NOMO-1 treated with DMSO at 0.1 percent for 48 hours (cell line): ENCODE results near the gene BAZ2A.

ENCODE experiments used
- DNase-seq: peaks from one replicate; lab custom pipeline; 2025; ENCODE audit not compliant: unreplicated experiment; lab: John Stamatoyannopoulos, UW

BAZ2A gene

GRCh38 chr12:56635806-56636674 lies 5.9 kb upstream of the BAZ2A start:
- peak; percentile 89 for DNase-seq

DNA sequence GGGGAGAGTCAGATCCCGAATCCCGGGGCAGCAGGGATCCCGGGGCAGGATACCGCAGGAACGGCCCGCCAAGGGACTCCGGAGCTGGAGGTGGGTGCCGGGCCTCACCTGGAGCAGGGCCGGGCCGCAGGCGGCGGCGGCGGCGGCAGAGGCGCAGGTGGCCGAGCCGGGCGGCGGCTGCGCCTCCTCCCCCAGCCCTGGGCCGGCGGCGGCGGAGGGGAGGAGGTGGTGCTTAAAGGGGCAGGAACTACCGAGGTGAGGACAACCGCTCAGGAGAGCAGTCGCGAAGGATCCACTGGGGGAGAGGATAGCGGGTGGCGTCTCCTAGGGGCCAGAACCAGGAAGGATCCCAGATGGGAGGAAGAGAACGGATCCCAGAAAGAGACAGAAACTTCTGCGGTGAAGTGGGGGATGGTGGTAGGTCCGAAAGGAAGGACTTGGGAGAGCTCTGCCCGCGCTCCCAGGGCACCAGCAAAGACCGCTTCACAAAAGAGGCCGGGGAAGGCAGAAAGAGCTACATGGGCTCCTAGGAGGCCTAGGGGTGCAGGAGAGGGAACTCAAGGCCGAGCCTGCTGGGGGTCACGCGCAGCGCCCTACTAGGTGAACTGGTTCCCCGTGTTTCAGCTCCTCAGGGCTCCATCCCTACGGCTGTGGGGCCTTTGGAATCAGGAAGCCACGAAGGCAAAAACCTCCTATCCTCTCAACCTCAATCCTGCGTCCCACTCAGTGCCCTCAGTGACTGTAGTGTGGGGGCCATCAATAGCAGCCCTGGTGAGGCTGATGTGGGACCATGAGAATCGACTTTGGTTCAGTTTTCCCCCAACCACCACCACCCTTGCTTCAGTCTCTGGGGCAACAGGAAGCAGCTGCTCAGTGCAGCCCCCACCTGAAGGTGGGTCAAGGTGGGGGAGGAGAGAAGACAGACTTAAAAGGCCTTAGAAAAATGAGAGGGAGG lies 5.0 kb upstream of the BAZ2A start:
- peak; percentile 55 for DNase-seq

DNA sequence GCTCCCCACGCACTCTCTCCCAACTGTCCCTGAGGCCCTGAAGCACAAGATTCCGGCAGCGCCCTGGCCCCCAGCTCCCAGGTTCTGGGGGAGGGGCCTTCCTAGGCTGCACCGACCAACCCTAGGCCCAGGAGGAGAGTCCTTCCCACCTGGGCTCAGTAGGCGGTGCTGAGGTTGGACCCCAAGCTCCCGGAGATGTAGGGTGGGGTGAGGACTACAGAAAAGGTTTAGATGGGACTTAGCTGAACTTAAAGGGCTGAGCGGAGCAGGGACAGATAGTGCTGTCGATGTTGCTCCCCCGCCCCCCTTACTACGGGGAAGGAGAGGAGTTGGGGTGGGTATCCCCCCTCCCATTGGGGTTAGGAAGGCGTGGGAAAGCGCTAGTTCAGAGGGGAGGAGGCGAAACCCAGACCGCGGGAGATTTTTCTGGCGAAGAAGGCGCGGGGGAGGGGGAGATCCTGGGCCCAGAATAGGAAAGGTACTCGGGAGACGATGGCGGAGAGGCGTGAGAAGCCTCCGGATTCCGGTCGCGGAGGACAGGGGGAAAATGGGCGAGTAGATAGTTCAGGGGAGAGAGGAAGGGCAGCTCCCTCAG lies 4.2 kb upstream of the BAZ2A start:
- no peak for DNase-seq

GRCh38 chr12:56633468-56634241 lies 3.5 kb upstream of the BAZ2A start:
- no peak for DNase-seq

DNA sequence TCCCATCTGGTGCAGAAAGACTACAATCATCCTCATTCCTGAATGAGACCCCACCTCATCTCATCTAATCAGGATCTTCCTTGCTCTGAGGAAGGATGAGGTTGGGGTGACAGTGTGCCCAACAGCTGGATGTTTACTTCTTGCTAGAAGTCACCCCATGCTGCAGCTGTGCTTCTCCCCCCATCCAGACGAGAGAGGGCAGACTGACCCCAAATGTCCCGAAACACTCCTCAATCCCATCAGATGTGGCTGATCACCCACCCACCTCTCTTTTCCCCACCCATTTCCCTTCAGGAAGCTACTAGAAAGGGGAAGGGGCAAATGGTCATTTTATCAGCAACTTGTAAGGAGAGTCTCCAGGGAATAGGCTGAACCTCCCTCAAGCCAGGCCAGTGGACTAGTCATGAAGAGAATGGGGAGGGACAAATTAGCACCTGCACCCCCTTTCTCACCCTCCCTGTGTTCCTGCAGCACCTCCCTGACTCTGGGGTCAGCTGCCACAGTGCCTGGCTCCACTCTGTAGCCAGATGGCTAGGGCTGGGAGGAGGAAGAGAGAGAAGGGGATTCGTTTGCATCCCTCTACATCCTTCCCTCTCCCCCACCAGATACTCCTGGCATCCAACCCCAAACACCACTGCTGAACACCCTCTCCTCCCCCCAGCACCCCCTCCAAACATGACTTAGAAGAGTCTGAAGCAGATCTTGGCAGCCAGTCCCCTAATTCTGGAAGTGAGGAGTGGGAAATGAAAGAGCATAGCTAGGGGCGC lies 2.8 kb upstream of the BAZ2A start:
- no peak for DNase-seq

GRCh38 chr12:56631790-56632700 lies 1.9 kb upstream of the BAZ2A start:
- DNase-seq = peak; percentile 44

DNA sequence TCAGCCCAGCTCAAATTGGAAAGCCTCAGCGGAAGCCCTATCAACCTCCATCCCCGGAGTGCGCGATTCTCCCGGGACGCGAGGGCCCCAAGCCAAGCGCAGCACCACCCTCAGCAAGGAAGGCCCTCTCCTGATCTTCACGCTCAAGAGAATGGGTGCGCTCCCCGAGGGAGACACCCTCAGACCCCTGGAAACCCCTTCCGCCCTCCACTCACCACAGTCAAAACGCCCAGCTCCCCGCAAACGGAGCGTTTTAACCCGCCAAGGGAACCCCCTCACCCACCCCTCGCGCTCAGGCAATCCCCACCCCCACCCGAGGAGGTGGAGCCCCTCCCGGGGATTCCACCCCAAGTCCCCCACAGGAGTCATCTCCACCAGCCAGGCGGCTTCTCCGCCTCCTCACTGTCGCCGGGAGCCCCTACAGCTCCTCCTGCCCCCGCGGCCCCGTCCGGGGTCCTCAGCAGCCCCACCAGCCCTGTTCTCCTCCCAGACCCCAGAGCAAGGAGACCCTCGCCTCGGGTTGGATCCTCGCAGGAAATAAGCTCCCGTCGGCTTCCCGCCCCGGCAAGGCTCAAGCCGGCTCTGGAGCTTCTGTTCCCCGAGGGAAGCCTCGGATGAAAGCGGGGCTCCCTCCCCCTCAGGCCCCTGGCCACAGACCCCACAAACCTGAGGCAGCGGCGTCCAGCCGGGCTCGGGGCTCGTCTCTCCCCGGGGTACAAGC lies 507 bp downstream of the BAZ2A start:
- DNase-seq = no peak

DNA sequence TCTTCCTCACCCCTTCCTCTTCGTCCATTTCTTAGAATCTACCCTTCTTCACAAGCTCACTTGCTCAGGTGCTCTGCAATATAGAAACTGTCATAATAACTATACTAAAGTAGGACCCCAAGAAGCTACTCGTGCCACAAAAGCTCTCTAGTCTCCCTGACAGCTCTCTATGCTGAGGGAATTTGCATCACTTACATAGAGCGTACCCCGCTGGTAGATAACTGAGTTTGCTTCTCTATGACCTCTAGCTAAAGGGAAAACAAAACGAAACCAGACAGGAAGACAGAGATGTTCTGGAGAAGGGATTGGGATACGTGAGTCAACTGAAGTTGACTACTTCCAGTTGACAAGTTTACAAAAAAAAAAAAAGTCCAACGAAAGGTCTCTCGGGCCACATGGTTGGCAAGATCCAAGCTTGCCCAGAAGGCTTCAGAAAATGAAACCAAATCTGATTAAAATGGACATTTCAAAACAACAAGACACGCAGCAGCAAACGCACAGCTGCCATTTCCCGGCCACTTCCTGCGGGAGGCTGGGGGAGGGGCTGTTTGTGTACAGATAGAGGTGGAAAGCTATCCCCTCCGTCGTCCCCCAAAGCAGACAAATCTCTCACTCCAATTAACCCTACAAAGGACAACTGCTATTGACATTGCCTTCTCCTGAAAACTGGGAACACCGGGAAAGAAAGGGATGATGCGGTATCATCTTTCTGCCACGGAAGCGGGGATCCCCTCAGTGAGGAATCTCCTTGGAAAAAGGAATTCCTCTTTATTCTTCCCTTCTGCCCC lies 1.3 kb downstream of the BAZ2A start:
- DNase-seq = peak; percentile 53

DNA sequence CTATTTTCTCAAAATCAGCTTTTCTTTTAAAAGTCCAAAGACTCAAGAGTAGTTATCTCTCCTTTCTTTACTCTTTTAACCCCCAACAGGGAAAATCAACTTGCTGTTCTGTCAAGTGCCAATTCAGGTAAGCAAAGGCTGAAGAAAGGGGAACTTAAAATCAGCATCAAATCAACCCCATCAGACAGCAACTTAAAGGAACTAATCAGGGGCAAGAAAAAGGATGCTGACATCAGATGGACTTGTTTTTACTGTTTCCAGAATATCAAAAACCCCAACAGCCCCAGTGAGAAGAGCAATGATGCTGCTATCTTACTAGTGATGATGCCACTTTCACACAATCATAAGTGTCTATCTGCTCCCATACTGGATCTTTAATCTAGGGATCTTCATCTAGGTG lies 3.4 kb downstream of the BAZ2A start:
- DNase-seq = peak; percentile 11

DNA sequence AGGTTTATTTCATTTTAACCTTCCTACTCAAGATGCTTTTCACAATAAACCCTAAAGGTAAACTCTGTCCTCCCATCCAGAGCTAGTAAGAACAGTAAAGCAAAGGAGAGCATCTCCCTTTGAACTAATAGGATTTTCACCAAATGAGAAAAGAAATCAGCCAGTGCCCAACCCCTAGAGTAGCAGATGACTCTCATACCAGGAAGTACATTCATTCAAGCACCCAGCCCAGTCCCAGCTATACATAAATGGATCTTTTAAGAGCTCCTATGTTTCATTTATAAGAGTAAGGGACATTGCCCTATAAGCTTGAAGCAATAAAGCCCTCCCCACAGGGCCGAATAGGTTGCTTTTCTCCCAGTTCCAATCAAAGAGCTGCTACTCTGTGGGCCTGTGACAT lies 7.6 kb downstream of the BAZ2A start:
- DNase-seq = no peak

DNA sequence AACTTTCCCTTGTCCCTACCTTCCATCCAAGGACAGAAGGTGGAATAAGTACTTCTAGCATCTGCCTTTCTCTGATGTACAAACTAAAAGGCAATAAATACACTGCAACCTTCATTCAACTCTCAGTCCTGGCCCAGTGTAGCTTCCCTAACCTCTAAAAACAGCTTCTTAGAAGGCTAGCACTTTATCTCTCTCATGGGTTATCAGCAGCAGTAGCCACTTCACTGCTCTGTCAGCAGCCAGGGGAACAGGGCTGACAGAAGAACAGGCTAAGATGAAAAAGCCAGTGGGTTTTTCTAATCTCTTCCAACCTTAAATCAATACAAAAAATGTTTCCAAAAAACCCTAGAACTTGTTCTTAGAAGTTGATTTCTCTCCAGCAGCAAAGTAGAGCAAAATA lies 13.2 kb downstream of the BAZ2A start:
- no peak for DNase-seq

DNA sequence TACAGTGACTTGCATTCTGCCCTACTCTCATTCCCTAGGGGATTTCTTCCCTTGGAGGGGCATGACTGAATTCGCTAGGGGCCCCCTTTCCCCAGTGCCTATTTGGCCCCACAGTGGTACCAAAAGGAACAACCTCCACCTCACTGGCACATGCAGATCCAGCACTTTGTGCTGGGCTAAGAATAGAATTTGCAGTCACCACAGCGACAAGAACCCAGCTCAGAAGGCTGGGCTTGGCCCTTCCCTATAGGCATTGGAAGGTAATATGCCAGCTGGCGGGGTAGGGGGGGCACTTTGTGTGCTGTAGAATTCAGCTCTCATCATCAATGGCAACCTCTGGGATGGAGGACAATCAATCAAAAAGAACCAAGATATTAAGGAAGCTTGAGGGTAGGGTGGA lies 13.9 kb downstream of the BAZ2A start:
- no peak for DNase-seq

DNA sequence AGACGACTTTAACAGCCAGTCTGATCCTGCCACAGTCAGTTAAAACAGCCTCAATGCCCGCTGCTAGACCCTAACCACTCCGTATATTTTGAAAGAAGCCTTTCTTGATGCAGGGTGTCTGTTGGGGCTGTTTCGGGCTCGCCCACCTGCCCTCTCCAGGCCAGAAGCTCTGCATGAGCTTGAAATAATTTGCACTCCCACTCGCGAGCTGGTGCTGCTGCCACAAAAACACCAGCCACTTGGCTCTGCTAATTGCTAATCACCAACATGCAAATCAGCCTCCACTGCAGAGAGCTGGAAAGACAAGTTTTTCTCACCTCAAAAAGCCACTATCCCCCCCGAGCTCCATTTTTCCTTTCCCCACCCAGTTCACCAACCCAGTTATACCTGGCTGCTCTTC lies 15.5 kb downstream of the BAZ2A start:
- no peak for DNase-seq

DNA sequence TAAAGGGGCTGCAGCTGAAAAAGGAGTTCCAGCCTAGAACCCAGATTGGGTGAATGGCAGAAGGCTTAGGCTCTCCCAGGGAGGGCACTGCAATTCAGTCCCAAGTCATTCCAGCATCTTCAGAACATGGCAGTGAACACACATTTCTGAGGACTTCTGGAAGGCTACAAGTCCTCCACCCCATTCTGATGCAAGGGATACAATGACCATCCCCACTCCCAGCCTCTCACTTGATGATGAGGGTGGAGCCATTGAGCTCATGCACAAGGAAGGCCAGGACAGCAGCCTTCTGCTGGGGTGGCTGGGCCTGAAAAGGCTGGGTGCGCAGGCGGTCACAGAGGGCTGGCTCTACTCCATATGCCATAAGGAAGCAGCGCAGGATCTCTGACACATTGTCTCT lies 25.8 kb downstream of the BAZ2A start:
- no peak for DNase-seq

GRCh38 chr12:56602239-56602638 lies 27.9 kb downstream of the BAZ2A start:
- no peak for DNase-seq

DNA sequence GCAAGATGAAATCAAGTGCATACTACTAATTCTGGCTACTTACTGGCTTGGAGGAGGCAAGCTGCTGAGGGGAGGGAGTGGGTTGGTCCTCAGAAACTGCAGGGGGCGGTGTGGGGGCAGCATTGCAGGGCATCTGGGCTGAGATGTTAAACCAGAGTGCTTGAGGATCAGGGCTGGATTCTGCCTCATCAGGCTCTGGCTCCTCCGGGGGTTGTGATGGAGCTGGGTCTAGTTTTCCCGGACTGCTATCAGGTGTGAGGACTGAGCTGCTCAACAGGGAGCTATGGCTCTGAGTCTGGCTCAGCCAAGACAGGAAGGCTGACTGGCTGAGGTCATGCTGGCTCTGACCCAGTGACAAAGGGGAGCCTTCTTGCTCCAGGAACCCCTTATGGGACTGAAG lies 28.6 kb downstream of the BAZ2A start:
- DNase-seq = no peak

DNA sequence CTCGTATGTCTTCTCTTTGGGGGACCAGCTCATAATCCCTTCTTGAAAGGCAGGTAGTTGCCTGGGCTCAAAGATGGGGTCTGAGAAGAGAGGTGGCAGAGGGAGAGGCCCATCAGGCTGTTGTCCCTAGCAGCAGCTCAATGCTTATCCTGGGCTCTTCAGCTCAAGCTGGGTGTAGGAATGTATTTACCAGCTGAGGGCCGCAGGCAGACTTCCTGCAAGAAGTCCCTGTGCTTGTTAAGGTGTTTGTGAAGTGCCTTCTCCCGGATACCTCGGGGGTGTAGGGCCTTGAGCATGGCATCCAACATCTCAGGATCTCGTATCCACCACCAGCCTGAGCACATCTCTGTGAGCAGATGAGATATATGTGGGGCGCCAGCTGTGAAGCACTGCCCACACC lies 29.4 kb downstream of the BAZ2A start:
- DNase-seq = no peak

GRCh38 chr12:56599797-56600196 lies 30.3 kb downstream of the BAZ2A start:
- DNase-seq = no peak
